ENCODE measurements around the gene EYS. TPM values are rescaled to one million over a fixed set of nuclear protein-coding genes. Genes with fewer than 3 reads are reported as not detected.

The EYS gene
- total RNA-seq, 1 experiment from 2014 or later = not detected

DNA sequence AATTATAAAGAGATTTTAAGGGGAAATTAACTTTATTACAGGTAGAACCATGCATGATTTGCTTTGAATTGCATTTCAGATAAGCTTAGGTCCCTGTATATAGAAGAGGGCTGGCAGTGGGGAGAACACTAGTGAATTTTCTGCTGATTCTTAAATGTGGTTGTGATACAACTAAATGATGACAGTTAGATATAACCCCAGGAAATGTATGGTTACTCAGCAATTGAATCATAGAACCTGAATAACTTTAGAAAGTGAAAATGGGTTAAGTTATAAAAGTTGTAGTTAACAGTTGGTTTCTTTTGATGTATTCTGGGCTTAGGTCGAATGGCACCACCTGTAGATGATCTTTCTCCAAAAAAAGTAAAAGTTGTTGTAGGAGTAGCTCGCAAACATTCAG lies 2001.3 kb downstream of the EYS start:
- Histone ChIP-seq H3K79me2 (ENCODE audit: insufficient read depth, low read length) (no peaks in the 10 kb centered on the region), H3K27ac (ENCODE audit: insufficient read length, low read depth, low read length) (no peak overlapping the region), H3T11ph (ENCODE audit: low read length) (no peak overlapping the region), H3K9me3 (ENCODE audit: control insufficient read depth, low read depth, low read length) (no peaks in the 10 kb centered on the region), H2AK5ac (ENCODE audit: insufficient read length, low read length) (no peak overlapping the region), H3K23me2 (ENCODE audit: insufficient read length, low read depth, low read length, poor library complexity, severe bottlenecking) (no peaks in the 10 kb centered on the region), H3K4me2 (ENCODE audit: insufficient read depth, insufficient read length, low read length) (no peak overlapping the region), H3K9ac (ENCODE audit: extremely low read depth, insufficient read length, low read length) (no peak overlapping the region), H2BK15ac (ENCODE audit: low read depth, low read length) (no peak overlapping the region), H2AFZ (ENCODE audit: low read length) (no peak overlapping the region), H4K5ac (ENCODE audit: insufficient read length, low read depth, low read length) (no peak overlapping the region), H2BK5ac (ENCODE audit: insufficient read length, low read length) (no peak overlapping the region), H3K27me3 (ENCODE audit: insufficient read depth, low read length) (no peaks in the 10 kb centered on the region), H3K4me1 (ENCODE audit: insufficient read depth, low read length) (no peaks in the 10 kb centered on the region), H4K8ac (replicated peaks; ENCODE audit: insufficient read length, low read depth, low read length) (no peak overlapping the region), H3K18ac (ENCODE audit: insufficient read length, low read depth, low read length) (no peak overlapping the region), H3K23ac (ENCODE audit: insufficient read length, low read depth, low read length) (no peak overlapping the region), H4K91ac (ENCODE audit: insufficient read length, low read depth, low read length) (no peak overlapping the region), H2BK120ac (ENCODE audit: low read depth, low read length, poor library complexity, severe bottlenecking) (no peak overlapping the region), H3K56ac (ENCODE audit: insufficient read length, low read depth, low read length) (no peak overlapping the region), H2BK12ac (ENCODE audit: insufficient read length, low read depth, low read length) (no peak overlapping the region), H4K20me1 (ENCODE audit: control insufficient read depth, insufficient read depth, insufficient read length) (no peaks in the 10 kb centered on the region), H3K79me1 (ENCODE audit: insufficient read depth, low read depth, low read length, poor library complexity, severe bottlenecking) (no peaks in the 10 kb centered on the region), H3K14ac (ENCODE audit: insufficient read depth, low read length) (no peak overlapping the region), H3K4ac (ENCODE audit: low read depth, low read length) (no peak overlapping the region), H2BK20ac (ENCODE audit: low read depth, low read length, poor library complexity, severe bottlenecking) (no peak overlapping the region)
- no CpG with 5 or more reads among the region's 2 CpGs for WGBS (ENCODE audit: extremely low coverage, insufficient read length, low lambda C conversion rate)
- no peaks in the 10 kb centered on the region for H3K9me3 Mint-ChIP-seq
- H3K4me1 Mint-ChIP-seq = no peaks in the 10 kb centered on the region
- H3K36me3 Mint-ChIP-seq (ENCODE audit: insufficient read depth in 1 of 3, low read depth in 3 of 3) = peaks cover 17 to 79% (median 68%) of the 10 kb centered on the region in 3 experiments; a peak in 6 of 7 replicates
- TF ChIP-seq CTCF (conservative IDR thresholded peaks at IDR 0.05) = no peak
- no peak overlapping the region for H3K4me3 Mint-ChIP-seq
- no peak for DNase-seq
- no peaks in the 10 kb centered on the region for H3K27me3 Mint-ChIP-seq (ENCODE audit: low read depth)
- H3K27ac Mint-ChIP-seq = no peak overlapping the region
